Effector memory CD8-positive, alpha-beta T cell (primary cell): ENCODE measurements around the gene RNGTT.

Source experiments
- ATAC-seq: fragments of 150-1000 bp; cut with Tn5 transposase; replicated peaks from 2 replicates; pipeline ENCODE4 v1.10.0; 2021; ENCODE audit warnings: mild to moderate bottlenecking, moderate library complexity
- DNase-seq, 3 experiments: peaks; one replicate each; pipeline ENCODE4 v3.0.0; 2021
- H3K27ac Mint-ChIP-seq, 2 donors: one replicate each; pipeline ENCODE4 v1.8.0; 2022; ENCODE audit warnings: mild to moderate bottlenecking in 2 of 2, mixed read lengths in 2 of 2, moderate library complexity in 2 of 2
- H3K27me3 Mint-ChIP-seq, 2 donors: one replicate each; pipeline ENCODE4 v1.8.0; 2022; ENCODE audit warnings: mixed read lengths in 2 of 2
- H3K36me3 Mint-ChIP-seq: one replicate; pipeline ENCODE4 v1.8.0; 2022; ENCODE audit warnings: mild to moderate bottlenecking, moderate library complexity, mixed read lengths; ENCODE audit not compliant: insufficient read depth
- H3K4me1 Mint-ChIP-seq, 2 donors: one replicate each; pipeline ENCODE4 v1.8.0; 2022; ENCODE audit warnings: low read depth in 2 of 2, mixed read lengths in 2 of 2
- H3K4me3 Mint-ChIP-seq, 2 donors: one replicate each; pipeline ENCODE4 v1.8.0; 2022; ENCODE audit warnings: mild to moderate bottlenecking in 2 of 2, mixed read lengths in 2 of 2, moderate library complexity in 2 of 2
- H3K9me3 Mint-ChIP-seq, 2 donors: one replicate each; pipeline ENCODE4 v1.8.0; 2022; ENCODE audit warnings: mixed read lengths in 2 of 2

The RNGTT gene

GRCh38 chr6:88569959-88570358, 393.5 kb downstream of the RNGTT start:
- ATAC-seq: no peak
- no peaks in the 10 kb centered on the region for H3K36me3 Mint-ChIP-seq
- H3K4me1 Mint-ChIP-seq: peaks cover 0 to 2% of the 10 kb centered on the region in 2 donors
- no peak overlapping the region for H3K27ac Mint-ChIP-seq
- peaks cover 7 to 38% of the 10 kb centered on the region in 2 donors for H3K27me3 Mint-ChIP-seq
- DNase-seq: no peak
- H3K4me3 Mint-ChIP-seq: no peak overlapping the region
- no peaks in the 10 kb centered on the region for H3K9me3 Mint-ChIP-seq

- peaks cover 0 to 2% of the 10 kb centered on the region in 2 donors for H3K4me1 Mint-ChIP-seq
- DNase-seq (no peak), ATAC-seq (no peak)
- no peaks in the 10 kb centered on the region for H3K36me3 Mint-ChIP-seq
- H3K27ac Mint-ChIP-seq: no peak overlapping the region
- no peak overlapping the region for H3K4me3 Mint-ChIP-seq
- H3K9me3 Mint-ChIP-seq: no peaks in the 10 kb centered on the region
- peaks cover 7 to 34% of the 10 kb centered on the region in 2 donors for H3K27me3 Mint-ChIP-seq
Measured at GRCh38 chr6:88567696-88568095, 395.7 kb downstream of the RNGTT start.

- Mint-ChIP-seq H3K27me3 (peaks cover 7 to 34% of the 10 kb centered on the region in 2 donors), H3K27ac (no peak overlapping the region), H3K4me3 (no peak overlapping the region), H3K4me1 (peaks cover 0 to 2% of the 10 kb centered on the region in 2 donors), H3K9me3 (no peaks in the 10 kb centered on the region), H3K36me3 (no peaks in the 10 kb centered on the region)
- ATAC-seq (no peak), DNase-seq (no peak)
Measured at GRCh38 chr6:88566746-88567534, 396.5 kb downstream of the RNGTT start.

GRCh38 chr6:88565836-88566235, 397.6 kb downstream of the RNGTT start:
- Mint-ChIP-seq H3K36me3 (peaks cover 2% of the 10 kb centered on the region), H3K4me1 (peaks cover 0 to 2% of the 10 kb centered on the region in 2 donors), H3K27me3 (peaks cover 7 to 34% of the 10 kb centered on the region in 2 donors), H3K4me3 (no peak overlapping the region), H3K27ac (no peak overlapping the region), H3K9me3 (no peaks in the 10 kb centered on the region)
- no peak for ATAC-seq
- no peak for DNase-seq

- Mint-ChIP-seq H3K27ac (no peak overlapping the region), H3K27me3 (peaks cover 7 to 34% of the 10 kb centered on the region in 2 donors), H3K4me3 (no peak overlapping the region), H3K9me3 (no peaks in the 10 kb centered on the region), H3K36me3 (peaks cover 2% of the 10 kb centered on the region), H3K4me1 (peaks cover 0 to 2% of the 10 kb centered on the region in 2 donors)
- no peak for DNase-seq
- no peak for ATAC-seq
Measured at GRCh38 chr6:88565409-88565811, 398.0 kb downstream of the RNGTT start.

GRCh38 chr6:88563277-88563625, 400.2 kb downstream of the RNGTT start:
- H3K4me1 Mint-ChIP-seq: peaks cover 0 to 2% of the 10 kb centered on the region in 2 donors
- no peak overlapping the region for H3K27ac Mint-ChIP-seq
- H3K9me3 Mint-ChIP-seq: no peaks in the 10 kb centered on the region
- DNase-seq (no peak), ATAC-seq (no peak)
- peaks cover 2% of the 10 kb centered on the region for H3K36me3 Mint-ChIP-seq
- no peak overlapping the region for H3K4me3 Mint-ChIP-seq
- peaks cover 7 to 34% of the 10 kb centered on the region in 2 donors for H3K27me3 Mint-ChIP-seq

GRCh38 chr6:88562353-88563276, 400.8 kb downstream of the RNGTT start:
- Mint-ChIP-seq H3K27me3 (peaks cover 7 to 29% of the 10 kb centered on the region in 2 donors), H3K9me3 (no peaks in the 10 kb centered on the region), H3K27ac (no peak overlapping the region), H3K4me3 (no peak overlapping the region), H3K36me3 (peaks cover 2% of the 10 kb centered on the region), H3K4me1 (peaks cover 0 to 2% of the 10 kb centered on the region in 2 donors)
- DNase-seq (no peak), ATAC-seq (no peak)

GRCh38 chr6:88561954-88562315, 401.5 kb downstream of the RNGTT start:
- peaks cover 0 to 2% of the 10 kb centered on the region in 2 donors for H3K4me1 Mint-ChIP-seq
- DNase-seq (no peak), ATAC-seq (no peak)
- peaks cover 2% of the 10 kb centered on the region for H3K36me3 Mint-ChIP-seq
- no peak overlapping the region for H3K4me3 Mint-ChIP-seq
- no peak overlapping the region for H3K27ac Mint-ChIP-seq
- no peaks in the 10 kb centered on the region for H3K9me3 Mint-ChIP-seq
- H3K27me3 Mint-ChIP-seq: peaks cover 6 to 22% of the 10 kb centered on the region in 2 donors

- H3K4me1 Mint-ChIP-seq: peaks cover 0 to 2% of the 10 kb centered on the region in 2 donors
- peaks cover 5 to 15% of the 10 kb centered on the region in 2 donors for H3K27me3 Mint-ChIP-seq
- H3K36me3 Mint-ChIP-seq: peaks cover 2% of the 10 kb centered on the region
- DNase-seq (no peak), ATAC-seq (no peak)
- no peak overlapping the region for H3K27ac Mint-ChIP-seq
- no peaks in the 10 kb centered on the region for H3K9me3 Mint-ChIP-seq
- H3K4me3 Mint-ChIP-seq: no peak overlapping the region
Measured at GRCh38 chr6:88561034-88561953, 402.1 kb downstream of the RNGTT start.
